ENCODE results near the gene PRR19. TPM values are rescaled to one million over a fixed set of nuclear protein-coding genes. Genes with fewer than 3 reads are reported as not detected.
"Not testable (repeated sequence)": the region's sequence is repeated elsewhere in the genome, so short reads cannot be mapped to it uniquely, and the experiment has no call there.

The PRR19 gene
- polyA plus RNA-seq, 1 donor from 2014 or later = 2.4 TPM

DNA sequence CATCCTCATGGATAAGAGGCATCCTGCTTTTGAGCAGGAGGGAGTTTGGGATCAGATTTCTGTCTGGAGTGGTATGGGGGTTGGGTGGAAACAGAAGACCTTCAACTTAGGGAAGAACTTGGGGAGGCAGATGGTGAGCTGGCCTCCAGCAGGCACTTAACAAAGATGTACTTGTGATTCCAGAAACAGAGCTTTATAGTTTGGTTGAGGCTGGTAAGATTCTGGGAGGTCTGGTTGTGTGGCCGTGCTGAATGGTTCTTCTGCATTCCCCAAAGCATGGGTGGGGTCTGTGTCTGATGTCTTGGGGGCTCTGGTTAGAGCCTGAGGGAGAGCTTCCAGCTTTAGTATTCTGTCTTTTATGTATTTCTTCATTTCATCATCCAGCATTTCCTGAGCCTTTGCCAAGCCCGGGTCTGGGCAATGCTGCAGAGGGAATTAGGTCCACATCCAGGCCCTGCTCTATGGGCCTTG lies 28.3 kb downstream of the PRR19 start:
- Histone ChIP-seq H3F3A (ENCODE audit: insufficient read depth, low read length, poor library complexity, severe bottlenecking) (no peaks in the 10 kb centered on the region), H3K4me2 (ENCODE audit: low read length) (no peak overlapping the region), H4K20me1 (ENCODE audit: insufficient read depth) (no peaks in the 10 kb centered on the region), H3K36me3 (ENCODE audit: insufficient read depth, low read length) (no peaks in the 10 kb centered on the region), H3K27me3 (ENCODE audit: insufficient read depth, low read depth, low read length) (no peaks in the 10 kb centered on the region), H3K27ac (ENCODE audit: low read length) (no peak overlapping the region), H3K79me2 (replicated peaks; ENCODE audit: insufficient read depth, low read length) (peaks cover 40% of the 10 kb centered on the region), H3K9ac (ENCODE audit: low read length) (no peak overlapping the region), H3K9me3 (ENCODE audit: low read length) (no peaks in the 10 kb centered on the region), H3K9me2 (ENCODE audit: insufficient read depth, low read length) (no peaks in the 10 kb centered on the region), H2AFZ (ENCODE audit: low read depth, low read length) (no peak overlapping the region), H3K4me3 (ENCODE audit: low read length) (no peak overlapping the region)
- no peak for TF ChIP-seq EP300 (conservative IDR thresholded peaks at IDR 0.05; ENCODE audit: poor library complexity, severe bottlenecking)
- TF ChIP-seq, protein P1, sequence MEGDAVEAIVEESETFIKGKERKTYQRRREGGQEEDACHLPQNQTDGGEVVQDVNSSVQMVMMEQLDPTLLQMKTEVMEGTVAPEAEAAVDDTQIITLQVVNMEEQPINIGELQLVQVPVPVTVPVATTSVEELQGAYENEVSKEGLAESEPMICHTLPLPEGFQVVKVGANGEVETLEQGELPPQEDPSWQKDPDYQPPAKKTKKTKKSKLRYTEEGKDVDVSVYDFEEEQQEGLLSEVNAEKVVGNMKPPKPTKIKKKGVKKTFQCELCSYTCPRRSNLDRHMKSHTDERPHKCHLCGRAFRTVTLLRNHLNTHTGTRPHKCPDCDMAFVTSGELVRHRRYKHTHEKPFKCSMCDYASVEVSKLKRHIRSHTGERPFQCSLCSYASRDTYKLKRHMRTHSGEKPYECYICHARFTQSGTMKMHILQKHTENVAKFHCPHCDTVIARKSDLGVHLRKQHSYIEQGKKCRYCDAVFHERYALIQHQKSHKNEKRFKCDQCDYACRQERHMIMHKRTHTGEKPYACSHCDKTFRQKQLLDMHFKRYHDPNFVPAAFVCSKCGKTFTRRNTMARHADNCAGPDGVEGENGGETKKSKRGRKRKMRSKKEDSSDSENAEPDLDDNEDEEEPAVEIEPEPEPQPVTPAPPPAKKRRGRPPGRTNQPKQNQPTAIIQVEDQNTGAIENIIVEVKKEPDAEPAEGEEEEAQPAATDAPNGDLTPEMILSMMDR (IDR thresholded peaks at IDR 0.05; ENCODE audit: poor library complexity, severe bottlenecking) = no peak
- TF ChIP-seq MXI1 (conservative IDR thresholded peaks at IDR 0.05; ENCODE audit: poor library complexity, severe bottlenecking) = no peak
- TF ChIP-seq, protein P2, sequence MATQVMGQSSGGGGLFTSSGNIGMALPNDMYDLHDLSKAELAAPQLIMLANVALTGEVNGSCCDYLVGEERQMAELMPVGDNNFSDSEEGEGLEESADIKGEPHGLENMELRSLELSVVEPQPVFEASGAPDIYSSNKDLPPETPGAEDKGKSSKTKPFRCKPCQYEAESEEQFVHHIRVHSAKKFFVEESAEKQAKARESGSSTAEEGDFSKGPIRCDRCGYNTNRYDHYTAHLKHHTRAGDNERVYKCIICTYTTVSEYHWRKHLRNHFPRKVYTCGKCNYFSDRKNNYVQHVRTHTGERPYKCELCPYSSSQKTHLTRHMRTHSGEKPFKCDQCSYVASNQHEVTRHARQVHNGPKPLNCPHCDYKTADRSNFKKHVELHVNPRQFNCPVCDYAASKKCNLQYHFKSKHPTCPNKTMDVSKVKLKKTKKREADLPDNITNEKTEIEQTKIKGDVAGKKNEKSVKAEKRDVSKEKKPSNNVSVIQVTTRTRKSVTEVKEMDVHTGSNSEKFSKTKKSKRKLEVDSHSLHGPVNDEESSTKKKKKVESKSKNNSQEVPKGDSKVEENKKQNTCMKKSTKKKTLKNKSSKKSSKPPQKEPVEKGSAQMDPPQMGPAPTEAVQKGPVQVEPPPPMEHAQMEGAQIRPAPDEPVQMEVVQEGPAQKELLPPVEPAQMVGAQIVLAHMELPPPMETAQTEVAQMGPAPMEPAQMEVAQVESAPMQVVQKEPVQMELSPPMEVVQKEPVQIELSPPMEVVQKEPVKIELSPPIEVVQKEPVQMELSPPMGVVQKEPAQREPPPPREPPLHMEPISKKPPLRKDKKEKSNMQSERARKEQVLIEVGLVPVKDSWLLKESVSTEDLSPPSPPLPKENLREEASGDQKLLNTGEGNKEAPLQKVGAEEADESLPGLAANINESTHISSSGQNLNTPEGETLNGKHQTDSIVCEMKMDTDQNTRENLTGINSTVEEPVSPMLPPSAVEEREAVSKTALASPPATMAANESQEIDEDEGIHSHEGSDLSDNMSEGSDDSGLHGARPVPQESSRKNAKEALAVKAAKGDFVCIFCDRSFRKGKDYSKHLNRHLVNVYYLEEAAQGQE (IDR thresholded peaks at IDR 0.05; ENCODE audit: borderline replicate concordance) = no peak
- TF ChIP-seq EZH2 (IDR thresholded peaks at IDR 0.05; ENCODE audit: borderline replicate concordance, insufficient read depth, low read length, poor library complexity, severe bottlenecking) = no peak
- no peak for TF ChIP-seq TAF1 (IDR thresholded peaks at IDR 0.05; ENCODE audit: low read depth)
- no peak for TF ChIP-seq POLR2AphosphoS5 (IDR thresholded peaks at IDR 0.05)
- TF ChIP-seq SMC3 (conservative IDR thresholded peaks at IDR 0.05; ENCODE audit: poor library complexity) = no peak
- TF ChIP-seq RAD21 (conservative IDR thresholded peaks at IDR 0.05) = no peak

DNA sequence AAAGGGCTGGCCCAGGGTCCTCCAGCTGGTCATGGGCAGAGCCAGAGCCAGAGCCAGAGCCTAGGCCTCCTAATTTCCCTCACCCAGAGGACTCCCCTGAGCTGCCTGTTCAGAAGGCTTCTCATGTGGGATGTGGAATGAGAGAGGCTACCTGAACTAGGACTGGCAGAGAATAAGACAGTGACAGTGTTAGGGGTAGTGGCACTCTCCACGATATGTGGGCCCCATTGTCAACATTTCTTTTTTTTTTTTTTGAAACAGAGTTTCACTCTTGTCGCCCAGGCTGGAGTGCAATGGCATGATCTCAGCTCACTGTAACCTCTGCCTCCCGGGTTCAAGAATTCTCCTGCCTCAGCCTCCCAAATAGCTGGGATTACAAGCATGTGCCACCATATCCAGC lies 29.4 kb downstream of the PRR19 start:
- H3K4me2 ChIP-seq (ENCODE audit: low read length); H2AFZ ChIP-seq (ENCODE audit: low read depth, low read length); H3K9me3 ChIP-seq (ENCODE audit: low read length); H3K9ac ChIP-seq (ENCODE audit: low read length); H3K36me3 ChIP-seq (ENCODE audit: insufficient read depth, low read length); H3K4me3 ChIP-seq (ENCODE audit: low read length); H3F3A ChIP-seq (ENCODE audit: insufficient read depth, low read length, poor library complexity, severe bottlenecking); H3K27ac ChIP-seq (ENCODE audit: low read length); H4K20me1 ChIP-seq (ENCODE audit: insufficient read depth); H3K9me2 ChIP-seq (ENCODE audit: insufficient read depth, low read length); H3K27me3 ChIP-seq (ENCODE audit: insufficient read depth, low read depth, low read length): not testable (repeated sequence)
- peaks cover 31% of the 10 kb centered on the region for H3K79me2 ChIP-seq (replicated peaks; ENCODE audit: insufficient read depth, low read length)

DNA sequence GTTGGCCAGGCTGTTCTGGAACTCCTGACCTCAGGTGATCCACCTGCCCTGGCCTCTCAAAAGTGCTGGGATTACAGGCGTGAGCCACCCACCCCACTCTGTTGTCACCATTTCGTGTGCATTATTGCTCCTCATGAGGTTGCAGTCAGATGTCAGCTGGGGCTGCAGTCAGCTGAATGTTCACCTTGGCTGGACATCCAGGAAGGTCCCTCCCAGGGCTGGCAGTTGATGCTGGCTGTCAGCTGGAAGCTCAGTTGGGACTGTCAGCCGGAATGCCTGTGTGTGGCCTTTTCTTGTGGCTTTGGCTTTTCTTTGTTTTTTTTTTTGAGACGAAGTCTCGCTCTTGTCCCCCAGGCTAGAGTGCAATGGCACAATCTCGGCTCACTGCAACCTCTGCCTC lies 30.1 kb downstream of the PRR19 start:
- Histone ChIP-seq H3K9me2 (ENCODE audit: insufficient read depth, low read length) (no peaks in the 10 kb centered on the region), H3K79me2 (replicated peaks; ENCODE audit: insufficient read depth, low read length) (peaks cover 24% of the 10 kb centered on the region), H3K9me3 (ENCODE audit: low read length) (no peaks in the 10 kb centered on the region), H3K27me3 (ENCODE audit: insufficient read depth, low read depth, low read length) (no peaks in the 10 kb centered on the region), H3K36me3 (ENCODE audit: insufficient read depth, low read length) (peaks cover 5% of the 10 kb centered on the region), H3K27ac (ENCODE audit: low read length) (no peak overlapping the region), H3K9ac (ENCODE audit: low read length) (no peak overlapping the region), H4K20me1 (ENCODE audit: insufficient read depth) (no peaks in the 10 kb centered on the region), H3K4me2 (ENCODE audit: low read length) (no peak overlapping the region), H3K4me3 (ENCODE audit: low read length) (no peak overlapping the region), H3F3A (ENCODE audit: insufficient read depth, low read length, poor library complexity, severe bottlenecking) (no peaks in the 10 kb centered on the region), H2AFZ (ENCODE audit: low read depth, low read length) (no peak overlapping the region)
- TF ChIP-seq, protein P1 (IDR thresholded peaks at IDR 0.05; ENCODE audit: poor library complexity, severe bottlenecking) = no peak
- TF ChIP-seq MXI1 (conservative IDR thresholded peaks at IDR 0.05; ENCODE audit: poor library complexity, severe bottlenecking) = no peak
- TF ChIP-seq, protein P2 (IDR thresholded peaks at IDR 0.05; ENCODE audit: borderline replicate concordance) = no peak
- no peak for TF ChIP-seq RAD21 (conservative IDR thresholded peaks at IDR 0.05)
- TF ChIP-seq EZH2 (IDR thresholded peaks at IDR 0.05; ENCODE audit: borderline replicate concordance, insufficient read depth, low read length, poor library complexity, severe bottlenecking) = no peak
- no peak for TF ChIP-seq POLR2AphosphoS5 (IDR thresholded peaks at IDR 0.05)
- TF ChIP-seq SMC3 (conservative IDR thresholded peaks at IDR 0.05; ENCODE audit: poor library complexity) = no peak
- no peak for TF ChIP-seq EP300 (conservative IDR thresholded peaks at IDR 0.05; ENCODE audit: poor library complexity, severe bottlenecking)
- TF ChIP-seq TAF1 (IDR thresholded peaks at IDR 0.05; ENCODE audit: low read depth) = no peak

Data from neural cell (in vitro differentiated cells).